Mucosa of descending colon (tissue), 3 donors: ENCODE results near the gene CNTD1. TPM values are rescaled to one million over a fixed set of nuclear protein-coding genes. Genes with fewer than 3 reads are reported as not detected.

Source experiments
- ATAC-seq: fragments of 200-7000 bp; cut with Tn5 transposase; one replicate; pipeline ENCODE4 v1.9.1; 2020; ENCODE audit warnings: mild to moderate bottlenecking, moderate library complexity
- DNase-seq, 3 donors: peaks; one replicate each; pipeline ENCODE4 v3.0.0-alpha.2; 2020
- H3K36me3 ChIP-seq: fragments of 200-600 bp; one replicate; pipeline ENCODE4 v1.8.0; 2021; ENCODE audit warnings: low read depth, mild to moderate bottlenecking
- H3K4me1 ChIP-seq: fragments of 200-600 bp; one replicate; pipeline ENCODE4 v1.8.0; 2021; ENCODE audit warnings: low read depth, mild to moderate bottlenecking
- H3K4me3 ChIP-seq: fragments of 200-600 bp; one replicate; pipeline ENCODE4 v1.8.0; 2021; ENCODE audit warnings: mild to moderate bottlenecking
- H3K9me3 ChIP-seq: fragments of 200-600 bp; one replicate; pipeline ENCODE4 v1.8.0; 2021; ENCODE audit warnings: mild to moderate bottlenecking
- intact Hi-C, 2 donors: fragments of 100-400 bp; cut with DNase I in 1 of 2; cut with micrococcal nuclease in 1 of 2; formaldehyde crosslinking; loops; one replicate each; pipeline versions ENCODE4 v1.11.0 to v1.11.1; 2022; cut with DNase I, micrococcal nuclease
- total RNA-seq, 3 donors: library from RNA; stranded (reverse); fragmentation: NEBNext Ultra II Directional in 2 of 3; extraction: Animal tissue kit (Norgen Biotek cat#: 25700) in 2 of 3; gene quantifications; one replicate each; pipeline versions ENCODE4 v1.2.1 to v1.2.4, GENCODE V29; 2021 to 2023
- TF ChIP-seq, protein P1 (sequence below): fragments of 200-600 bp; IDR thresholded peaks from one replicate; pipeline ENCODE4 v1.8.0; 2022; ENCODE audit warnings: antibody characterized with exemption, mild to moderate bottlenecking
- donor health status: DM: no; HTN: no; CAD: no; lungs with moderate emphysema.
- donor health status: DM: no; HTN: no; CAD: no.
- donor health status: DM: no; HTN: yes; CAD: no.

CNTD1 gene
- total RNA-seq, 3 donors from 2014 or later: 0.79 to 3.3 (median 1.2) TPM

DNA sequence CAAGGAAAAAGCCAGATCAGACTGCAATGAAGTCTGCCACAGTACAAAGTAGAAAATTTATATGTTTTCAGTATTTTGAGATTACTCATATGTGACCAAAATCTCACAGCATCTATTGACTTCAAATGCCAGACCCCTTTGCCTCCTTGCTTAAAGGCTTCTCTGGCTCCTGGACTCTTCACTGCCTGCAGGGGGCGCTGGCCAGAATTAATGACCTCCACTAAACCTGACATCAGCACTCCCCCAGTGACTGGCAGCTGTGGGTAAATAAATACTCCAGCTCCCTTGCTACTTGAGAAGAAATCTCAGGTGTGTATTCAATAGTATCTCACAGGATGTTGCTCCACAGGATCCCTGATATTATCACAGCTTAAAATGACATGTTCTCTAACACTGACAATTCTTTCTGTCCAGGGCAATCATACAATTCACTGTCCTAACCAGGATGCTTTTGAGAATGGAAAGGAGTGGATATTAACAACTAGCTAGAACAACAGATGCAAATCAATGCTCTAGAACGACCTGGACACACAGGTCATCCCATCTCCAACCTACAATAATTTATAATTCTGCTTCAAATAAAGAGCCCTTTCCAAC, 21.4 kb downstream of the CNTD1 start:
- H3K4me1 ChIP-seq: peaks cover 18% of the 10 kb centered on the region
- ATAC-seq (peak; percentile 15), DNase-seq (peak in 2 of 3 donors; percentile 66 to 71)
- intact Hi-C loops: no loop called here
- H3K9me3 ChIP-seq: no peaks in the 10 kb centered on the region
- TF ChIP-seq, protein P1, sequence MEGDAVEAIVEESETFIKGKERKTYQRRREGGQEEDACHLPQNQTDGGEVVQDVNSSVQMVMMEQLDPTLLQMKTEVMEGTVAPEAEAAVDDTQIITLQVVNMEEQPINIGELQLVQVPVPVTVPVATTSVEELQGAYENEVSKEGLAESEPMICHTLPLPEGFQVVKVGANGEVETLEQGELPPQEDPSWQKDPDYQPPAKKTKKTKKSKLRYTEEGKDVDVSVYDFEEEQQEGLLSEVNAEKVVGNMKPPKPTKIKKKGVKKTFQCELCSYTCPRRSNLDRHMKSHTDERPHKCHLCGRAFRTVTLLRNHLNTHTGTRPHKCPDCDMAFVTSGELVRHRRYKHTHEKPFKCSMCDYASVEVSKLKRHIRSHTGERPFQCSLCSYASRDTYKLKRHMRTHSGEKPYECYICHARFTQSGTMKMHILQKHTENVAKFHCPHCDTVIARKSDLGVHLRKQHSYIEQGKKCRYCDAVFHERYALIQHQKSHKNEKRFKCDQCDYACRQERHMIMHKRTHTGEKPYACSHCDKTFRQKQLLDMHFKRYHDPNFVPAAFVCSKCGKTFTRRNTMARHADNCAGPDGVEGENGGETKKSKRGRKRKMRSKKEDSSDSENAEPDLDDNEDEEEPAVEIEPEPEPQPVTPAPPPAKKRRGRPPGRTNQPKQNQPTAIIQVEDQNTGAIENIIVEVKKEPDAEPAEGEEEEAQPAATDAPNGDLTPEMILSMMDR: peak; percentile 40
- H3K36me3 ChIP-seq: peaks cover 11% of the 10 kb centered on the region
- no peak overlapping the region for H3K4me3 ChIP-seq

DNA sequence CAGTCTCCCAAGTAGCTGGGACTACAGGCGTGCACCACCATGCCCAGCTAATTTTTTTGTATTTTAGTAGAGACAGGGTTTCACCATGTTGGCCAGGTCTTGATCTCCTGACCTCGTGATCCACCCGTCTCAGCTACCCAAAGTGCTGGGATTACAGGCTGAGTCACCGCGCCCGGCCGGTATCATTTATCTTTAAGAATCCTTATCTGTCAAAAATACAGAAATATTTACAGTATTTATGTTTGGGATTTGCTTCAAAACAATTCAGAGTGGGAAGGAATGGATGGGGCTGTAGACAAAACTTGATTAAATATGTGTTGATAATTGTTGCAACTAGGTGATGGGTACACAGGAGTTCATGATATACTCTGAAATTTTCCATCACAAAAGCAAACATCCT, 22.5 kb downstream of the CNTD1 start:
- H3K9me3 ChIP-seq: no peaks in the 10 kb centered on the region
- H3K4me1 ChIP-seq: peaks cover 18% of the 10 kb centered on the region
- H3K36me3 ChIP-seq: peaks cover 6% of the 10 kb centered on the region
- DNase-seq (no peak), ATAC-seq (no peak)
- intact Hi-C loops: no loop called here
- no peak overlapping the region for H3K4me3 ChIP-seq
- TF ChIP-seq, protein P1: no peak

DNA sequence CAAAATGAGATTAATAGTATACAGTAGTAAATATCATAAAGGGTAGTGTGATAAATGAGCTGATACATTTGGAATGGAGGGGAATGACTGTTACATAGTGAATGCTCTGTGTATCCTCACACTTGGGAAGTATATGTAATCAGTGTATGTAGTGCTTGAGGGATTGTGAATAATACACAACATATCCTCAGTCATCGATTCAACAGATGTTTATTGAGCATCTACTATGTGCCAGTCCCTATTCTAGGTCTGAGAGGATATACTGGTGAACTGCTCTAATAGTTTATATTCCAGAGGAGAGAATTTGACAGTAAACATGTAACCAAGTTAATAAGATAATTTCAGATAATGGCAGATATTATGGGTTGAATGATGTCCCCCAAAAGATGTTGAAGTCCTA, 28.8 kb downstream of the CNTD1 start:
- TF ChIP-seq, protein P1: no peak
- Histone ChIP-seq H3K4me1 (peaks cover 18% of the 10 kb centered on the region), H3K9me3 (no peaks in the 10 kb centered on the region), H3K4me3 (no peak overlapping the region), H3K36me3 (no peaks in the 10 kb centered on the region)
- DNase-seq (no peak), ATAC-seq (no peak)
- intact Hi-C loops: no loop called here

DNA sequence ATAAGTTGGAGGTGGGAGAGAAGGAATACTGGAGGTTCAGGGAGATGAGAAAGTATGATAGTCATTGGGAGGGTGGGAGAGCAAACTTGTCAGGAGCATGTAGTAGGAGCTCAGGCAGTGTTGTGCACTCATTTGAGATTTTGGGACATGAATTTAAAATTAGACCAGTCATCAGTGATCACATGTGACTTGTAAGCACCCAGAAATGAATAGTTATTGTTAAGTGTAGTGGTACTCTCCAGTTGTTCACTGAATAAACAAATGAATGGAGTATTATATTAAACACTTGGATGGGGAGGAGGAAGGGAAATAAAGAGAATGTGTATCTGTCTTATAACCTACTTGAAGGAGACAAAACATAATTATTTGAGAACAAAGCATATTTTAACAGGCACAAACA, 32.3 kb downstream of the CNTD1 start:
- DNase-seq (no peak), ATAC-seq (no peak)
- intact Hi-C loops: no loop called here
- no peak overlapping the region for H3K4me3 ChIP-seq
- H3K36me3 ChIP-seq: no peaks in the 10 kb centered on the region
- no peaks in the 10 kb centered on the region for H3K9me3 ChIP-seq
- TF ChIP-seq, protein P1: no peak
- peaks cover 13% of the 10 kb centered on the region for H3K4me1 ChIP-seq

DNA sequence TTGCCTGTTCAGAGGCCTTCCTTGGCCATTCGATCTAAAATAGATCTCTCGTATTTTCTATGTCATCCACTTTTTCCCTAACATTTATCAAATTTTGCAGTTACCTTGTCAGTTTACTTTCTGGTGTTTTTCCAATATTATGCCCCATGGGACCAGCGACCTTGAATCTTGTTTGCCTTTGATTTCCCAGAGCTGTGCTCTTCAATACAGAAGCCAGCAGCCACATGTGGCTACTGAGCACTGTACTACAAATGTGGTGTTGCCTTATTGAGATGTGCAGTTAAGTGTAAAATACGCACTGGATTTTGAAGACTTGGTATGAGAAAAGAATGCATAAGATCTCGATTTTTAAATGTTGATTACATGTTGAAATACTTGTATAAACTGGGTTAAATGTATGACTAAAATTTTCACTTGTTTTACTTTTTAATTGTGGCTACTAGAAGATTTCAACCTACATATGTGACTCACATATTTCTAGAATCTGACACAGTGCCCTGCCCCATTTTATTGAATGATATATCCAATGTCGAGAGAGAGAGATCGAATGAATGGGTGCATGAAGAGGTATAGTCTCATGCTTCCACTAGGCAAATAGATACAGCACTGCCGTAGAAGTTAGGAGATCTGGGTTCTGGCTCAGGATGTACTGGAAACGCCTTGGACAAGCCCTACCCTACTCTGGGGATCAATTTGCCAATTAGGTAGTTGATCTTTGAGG, 33.7 kb downstream of the CNTD1 start:
- ATAC-seq: peak; percentile 28
- Histone ChIP-seq H3K9me3 (no peaks in the 10 kb centered on the region), H3K36me3 (no peaks in the 10 kb centered on the region), H3K4me1 (peaks cover 13% of the 10 kb centered on the region), H3K4me3 (peak overlapping the region; percentile 92)
- intact Hi-C loops: no loop called here
- no peak for DNase-seq
- TF ChIP-seq, protein P1: no peak
